GM19468 (cell line): ENCODE data around the gene ELOVL7.
A peak's percentile ranks its signal among the peaks of the same experiment; 100 is the strongest.
"Not testable (repeated sequence)": the region's sequence is repeated elsewhere in the genome, so short reads cannot be mapped to it uniquely, and the experiment has no call there.

Experiments used
- ATAC-seq: cut with Tn5 transposase; IDR thresholded peaks from one replicate; pipeline ENCODE4 v1.9.1; 2021; ENCODE audit warnings: mild to moderate bottlenecking, moderate library complexity, moderate number of reproducible peaks; ENCODE audit not compliant: unreplicated experiment; ENCODE audit errors: extremely low read depth

ELOVL7 gene

GRCh38 chr5:60833520-60833919 is 10.5 kb downstream of the ELOVL7 start:
- no peak for ATAC-seq

DNA sequence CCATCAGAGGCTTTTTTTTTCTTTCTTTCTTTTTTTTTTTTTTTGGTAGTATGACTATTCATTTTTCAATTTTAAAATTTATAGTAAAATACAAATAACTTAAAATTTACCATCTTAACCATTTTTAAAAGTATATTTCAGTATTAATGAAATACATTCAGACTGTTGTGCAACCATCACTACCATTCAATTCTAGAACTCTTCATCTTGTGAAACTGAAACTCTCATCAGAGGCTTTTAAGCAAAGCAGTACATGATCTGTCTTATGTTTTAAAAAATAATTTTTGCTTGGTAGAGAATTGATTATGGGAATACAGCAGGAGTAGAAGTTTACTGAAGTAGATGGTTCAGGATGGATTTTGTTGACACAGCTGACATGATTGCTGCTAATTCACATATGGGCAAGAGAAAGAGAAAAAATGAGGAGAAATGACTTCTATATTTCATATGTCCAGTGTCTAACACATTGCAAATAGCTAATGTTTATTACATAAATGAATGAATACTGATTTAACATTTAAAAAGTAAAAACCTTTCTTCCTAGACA is 13.4 kb downstream of the ELOVL7 start:
- ATAC-seq, result peak; percentile 34

DNA sequence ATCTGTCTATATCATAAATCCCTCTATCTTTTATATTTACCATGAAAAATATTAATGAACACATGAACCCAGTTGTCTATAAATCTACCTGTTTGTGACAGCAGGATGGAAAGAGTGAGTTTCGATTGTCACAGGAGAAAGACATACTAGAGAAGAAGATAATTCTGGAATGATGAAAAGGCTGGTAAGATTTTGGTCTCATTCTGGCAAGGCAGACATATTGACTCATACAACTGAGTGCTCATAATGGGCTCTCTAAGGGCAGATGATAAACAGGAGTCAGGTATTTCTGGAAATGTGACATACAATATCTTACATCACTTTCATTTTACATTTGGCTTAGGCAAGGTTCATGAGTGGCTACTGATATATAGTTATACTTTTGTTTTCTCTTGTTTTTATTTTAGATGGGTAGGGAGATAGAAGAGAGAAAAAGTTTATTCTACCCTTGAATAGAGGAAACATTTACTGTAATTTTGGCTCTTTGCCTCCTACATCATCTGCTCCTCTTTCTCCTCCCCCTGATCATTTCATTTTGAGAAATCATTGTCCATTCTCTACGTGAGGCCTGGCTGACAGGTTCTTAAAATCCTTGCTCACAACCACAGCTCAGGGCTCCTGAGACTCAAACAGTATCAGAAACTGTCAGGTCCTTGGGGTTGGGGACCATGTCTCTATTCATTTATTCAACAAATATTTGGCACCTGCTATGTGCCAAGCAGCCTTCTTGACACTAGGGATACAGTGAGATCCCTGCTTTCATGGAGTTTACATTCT is 14.4 kb downstream of the ELOVL7 start:
- no peak for ATAC-seq

DNA sequence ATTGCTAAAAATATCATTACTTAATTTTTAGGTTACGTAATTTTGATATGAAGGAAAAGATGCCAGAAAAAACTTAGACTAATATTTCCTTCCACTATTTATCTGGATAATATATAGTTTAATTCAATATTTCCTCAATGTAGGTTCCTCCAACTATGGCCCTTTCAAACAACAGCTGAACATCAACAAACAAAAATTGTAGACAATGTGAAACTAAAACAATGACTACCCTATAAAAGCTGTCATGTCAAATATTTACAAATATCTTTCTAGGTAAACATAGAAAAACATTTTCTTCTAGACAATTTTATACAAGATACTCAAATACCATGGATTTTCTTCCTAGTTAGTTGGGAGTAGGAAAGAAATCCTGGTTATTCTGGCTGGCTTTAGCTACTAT is 16.9 kb downstream of the ELOVL7 start:
- ATAC-seq, result no peak

DNA sequence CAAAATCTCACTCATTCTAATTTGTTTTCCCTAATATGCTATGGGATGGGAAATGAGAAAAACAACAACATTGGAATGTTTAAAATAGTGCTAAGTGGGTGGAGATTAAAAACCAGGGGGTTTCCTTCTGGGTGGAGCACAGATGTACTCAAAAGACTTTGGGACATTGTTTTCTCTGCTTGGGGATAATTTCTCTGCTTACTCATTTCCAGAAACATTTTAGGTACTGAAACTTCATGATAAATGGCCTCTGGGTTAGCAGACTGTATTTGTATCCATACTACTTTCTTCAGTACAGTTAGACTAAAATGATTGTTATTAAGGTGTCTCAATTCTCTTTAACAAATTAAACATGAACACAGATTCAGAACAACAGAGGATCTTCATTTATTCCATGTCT is 17.4 kb downstream of the ELOVL7 start:
- ATAC-seq, result peak; percentile 83

- ATAC-seq, result no peak
Observed at GRCh38 chr5:60823574-60823973, 20.5 kb downstream of the ELOVL7 start.

DNA sequence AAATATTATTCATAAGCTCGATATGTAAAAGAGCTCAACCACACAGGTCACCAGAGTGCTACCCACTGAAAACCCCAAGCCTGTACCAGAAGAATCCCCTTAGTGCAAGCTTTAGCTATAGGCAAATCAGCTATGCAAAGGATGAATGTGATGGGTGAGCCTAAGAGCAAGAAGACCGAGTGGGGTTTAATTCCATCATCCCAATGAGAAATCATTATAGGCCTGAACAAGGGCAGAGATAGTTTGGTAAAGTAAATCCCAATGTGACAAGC is 21.8 kb downstream of the ELOVL7 start:
- no peak for ATAC-seq

DNA sequence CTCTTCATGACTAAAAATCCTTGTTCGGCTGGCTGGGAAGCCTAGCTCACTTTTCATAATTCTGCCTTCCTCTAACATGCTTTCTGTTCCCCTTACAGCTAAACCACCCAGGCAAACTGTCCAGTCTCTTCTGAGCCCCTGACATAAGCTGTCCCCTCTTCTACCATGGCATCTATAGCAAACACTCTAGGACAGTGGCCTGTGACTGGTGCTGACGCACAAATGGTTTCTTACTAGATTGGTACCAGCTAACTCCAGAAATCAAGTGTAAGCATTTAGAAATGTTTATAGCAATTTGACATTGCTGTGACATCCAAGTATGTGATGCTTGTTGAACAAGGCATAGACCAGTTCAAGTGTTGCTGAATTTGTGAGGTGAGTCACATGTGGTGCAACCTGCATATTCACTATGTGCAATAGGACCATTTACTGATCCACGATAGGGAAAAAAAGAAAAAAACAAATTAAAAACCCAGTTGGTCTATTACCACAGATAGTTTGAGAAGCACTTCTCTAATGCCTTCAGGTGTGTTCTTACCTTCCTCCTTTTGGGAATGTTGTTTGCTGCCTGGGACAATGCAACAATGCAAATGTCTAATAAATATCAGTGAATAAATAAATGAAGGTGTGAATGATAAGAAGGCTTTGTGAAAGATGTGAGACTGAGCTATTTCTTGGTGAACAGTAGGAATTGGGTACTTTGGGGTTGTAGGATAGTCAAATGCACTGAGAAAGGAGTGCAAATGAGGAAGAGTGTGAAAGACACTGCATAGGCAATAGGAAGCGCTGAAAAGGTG is 22.4 kb downstream of the ELOVL7 start:
- no peak for ATAC-seq

DNA sequence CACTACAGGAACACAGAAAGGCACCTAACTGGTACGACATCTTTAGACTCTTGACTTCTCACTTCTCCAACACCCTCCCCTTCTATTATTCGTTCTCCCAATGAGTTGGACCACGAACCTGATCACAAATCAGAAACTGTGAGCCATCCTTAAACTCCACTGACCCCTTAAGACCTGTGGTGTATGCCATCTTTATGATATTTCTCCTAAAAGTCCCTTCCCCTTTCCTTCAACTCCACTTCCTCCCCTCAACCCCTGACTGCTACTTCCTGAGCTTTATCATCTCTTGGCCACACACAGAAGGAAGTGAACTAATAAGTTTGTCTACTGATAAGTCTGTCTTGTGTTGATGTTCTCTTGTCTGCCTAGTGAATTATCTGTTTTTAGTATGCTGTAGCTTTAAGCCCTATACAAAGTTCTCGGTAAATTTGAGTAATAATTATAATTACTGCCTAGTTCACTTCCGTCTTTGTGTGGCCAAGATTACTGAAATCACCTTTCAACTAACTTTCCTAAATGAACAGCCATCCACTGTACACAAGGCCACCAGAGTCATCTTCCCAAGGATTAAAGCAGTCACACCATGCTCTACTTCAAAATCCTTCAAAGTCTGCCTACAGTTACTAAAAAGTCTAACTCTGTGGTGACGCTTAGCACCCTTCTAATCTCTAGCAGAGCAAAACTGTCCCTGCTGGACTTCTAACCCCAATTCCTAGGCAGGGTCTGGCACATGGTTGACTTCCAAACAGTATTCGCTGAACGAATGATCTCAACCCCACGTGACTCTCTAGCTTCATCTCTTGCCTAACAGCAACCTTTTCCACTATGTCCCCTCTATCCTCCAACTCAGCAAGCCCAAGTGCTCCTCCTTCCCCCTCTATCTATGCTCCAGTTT is 23.2 kb downstream of the ELOVL7 start:
- no peak for ATAC-seq

DNA sequence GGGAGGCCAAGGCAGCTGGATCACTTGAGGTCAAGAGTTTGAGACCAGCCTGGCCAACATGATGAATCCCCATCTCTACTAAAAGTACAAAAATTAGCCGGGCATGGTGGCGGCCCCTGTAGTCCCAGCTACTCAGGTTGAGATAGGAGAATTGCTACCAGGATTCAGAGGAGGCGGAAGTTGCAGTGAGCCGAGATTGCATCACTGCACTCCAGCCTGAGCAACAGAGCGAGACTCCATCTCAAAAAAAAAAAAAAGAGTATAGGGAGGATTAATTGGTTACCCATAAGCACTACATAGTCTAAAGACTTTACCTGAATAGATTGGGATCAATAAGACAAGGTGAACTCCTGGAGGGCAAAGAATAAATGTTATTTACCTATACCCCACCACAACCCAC is 27.9 kb downstream of the ELOVL7 start:
- not testable (repeated sequence) for ATAC-seq

- ATAC-seq, result no peak
Observed at GRCh38 chr5:60814498-60814897, 29.6 kb downstream of the ELOVL7 start.

DNA sequence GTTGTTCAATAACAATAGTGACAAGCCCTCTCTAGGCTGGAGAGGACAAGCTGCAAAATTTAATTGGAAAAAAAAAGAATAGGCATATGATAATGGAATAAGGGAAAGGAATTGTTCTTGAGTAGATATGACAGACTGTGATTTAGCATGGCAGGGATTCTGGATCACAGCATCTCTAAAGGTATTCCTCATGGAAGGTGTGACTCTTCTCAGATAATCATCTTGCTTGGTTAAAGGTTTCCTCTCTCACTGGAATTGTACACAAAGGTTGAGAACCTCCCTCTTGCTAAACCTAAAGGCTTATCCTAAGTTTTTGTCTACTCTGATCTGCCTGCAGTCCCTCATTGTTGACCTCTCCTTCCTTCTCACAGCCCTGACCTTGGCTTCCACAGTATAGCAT is 31.6 kb downstream of the ELOVL7 start:
- ATAC-seq, result no peak

- ATAC-seq, result peak; percentile 43
Observed at GRCh38 chr5:60811105-60811504, 33.0 kb downstream of the ELOVL7 start.

DNA sequence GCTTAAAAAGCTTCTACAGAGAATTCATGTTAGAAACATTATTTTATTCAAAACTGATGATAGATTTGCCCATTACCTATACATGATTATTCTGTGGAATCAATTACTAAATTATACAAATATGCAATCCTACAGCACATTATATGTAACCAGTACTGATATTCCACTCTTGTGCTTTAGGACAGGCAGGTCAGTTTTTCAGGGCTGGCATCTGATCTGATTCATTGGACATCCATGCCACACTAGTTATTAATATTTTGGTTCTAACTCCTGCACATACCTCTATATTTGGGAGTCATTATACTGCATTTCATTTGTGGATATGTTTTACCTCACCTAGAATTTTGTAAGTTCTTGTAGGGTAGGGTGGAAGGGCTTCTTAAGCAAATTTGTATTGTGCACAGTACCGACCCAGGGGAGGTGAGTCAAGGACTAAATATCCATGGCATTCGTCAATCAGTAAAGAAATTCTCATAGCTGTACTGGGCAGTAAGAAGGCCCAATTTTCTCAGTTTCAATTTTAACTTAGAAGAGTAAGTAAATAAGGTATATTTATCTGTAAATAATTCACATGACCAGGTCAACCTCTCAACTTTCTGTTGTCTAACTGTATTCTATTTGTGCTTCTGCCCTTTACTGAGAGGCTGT is 33.5 kb downstream of the ELOVL7 start:
- ATAC-seq, result peak; percentile 81

DNA sequence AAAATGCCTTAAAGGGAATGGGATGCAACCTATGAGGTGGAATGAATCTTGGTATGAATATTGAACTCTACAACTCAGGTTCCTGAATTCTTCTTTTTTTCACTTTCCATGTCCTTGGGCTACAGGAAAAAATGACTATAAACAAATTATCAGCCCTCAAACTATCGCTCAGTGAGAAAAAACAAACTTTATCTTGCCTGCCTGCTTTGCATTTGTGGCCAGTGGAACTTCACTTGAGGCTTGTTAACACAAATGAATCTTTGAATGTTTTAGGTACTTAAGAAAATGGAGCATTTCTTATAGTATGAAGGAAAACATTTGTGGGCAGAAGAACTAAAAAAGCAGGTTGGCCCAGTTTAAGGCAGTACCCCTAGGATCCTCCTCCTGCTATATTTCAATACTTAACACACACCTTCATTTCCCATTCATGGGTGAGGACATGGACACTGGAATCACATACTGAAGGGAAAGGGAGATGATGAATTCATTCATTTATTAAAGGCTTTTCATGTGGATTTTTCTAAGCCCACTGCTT is 34.1 kb downstream of the ELOVL7 start:
- no peak for ATAC-seq

DNA sequence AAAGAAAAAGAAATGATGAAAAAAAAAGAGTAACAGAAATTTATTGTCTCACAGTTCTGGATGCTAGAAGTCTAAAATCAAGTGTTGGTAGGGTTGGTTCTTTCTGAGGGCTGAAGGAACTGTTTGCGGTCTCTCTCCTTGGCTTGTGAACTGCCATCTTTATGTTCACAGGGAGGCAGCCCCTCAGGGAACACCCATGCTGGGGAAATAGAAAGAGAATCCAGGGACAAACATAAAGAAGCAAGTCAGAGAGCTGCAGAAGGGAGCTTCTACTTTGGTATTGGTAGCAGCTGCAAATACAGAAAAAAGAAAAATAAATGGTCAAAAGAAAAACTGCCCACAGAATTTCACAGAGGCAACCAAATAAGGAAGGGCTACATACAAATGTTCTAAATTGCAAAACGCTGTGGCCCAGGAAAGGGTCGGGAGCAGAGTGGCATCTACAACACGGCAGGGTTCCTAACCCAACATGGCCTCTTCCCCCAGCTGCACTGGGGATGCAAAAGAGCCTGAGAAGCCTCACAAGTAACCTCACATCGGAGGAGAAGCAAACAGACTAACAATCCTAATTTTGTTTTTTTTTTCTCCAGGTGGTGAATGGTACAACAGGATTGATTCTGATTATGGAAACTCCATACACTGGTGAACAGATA is 37.4 kb downstream of the ELOVL7 start:
- no peak for ATAC-seq

DNA sequence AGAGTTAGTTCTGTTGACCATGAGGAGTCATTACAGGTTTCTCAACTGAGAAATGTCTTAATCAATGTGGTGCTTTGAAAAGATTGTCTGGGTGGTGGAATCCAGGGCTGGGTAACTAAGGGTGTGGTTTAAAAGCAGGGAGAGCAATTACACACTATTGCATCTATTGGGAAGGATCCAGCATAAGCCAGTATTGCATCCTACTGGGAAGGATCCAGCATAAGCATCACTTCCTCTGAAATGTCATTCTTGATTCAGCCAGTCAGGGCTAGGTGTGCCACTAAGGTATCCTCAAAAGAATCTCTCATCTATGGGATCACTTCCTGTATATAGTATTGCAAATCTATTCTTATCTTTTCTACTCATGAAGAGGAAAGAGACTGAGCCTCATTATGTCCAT is 38.6 kb downstream of the ELOVL7 start:
- no peak for ATAC-seq

- ATAC-seq, result no peak
Observed at GRCh38 chr5:60803712-60804111, 40.4 kb downstream of the ELOVL7 start.

DNA sequence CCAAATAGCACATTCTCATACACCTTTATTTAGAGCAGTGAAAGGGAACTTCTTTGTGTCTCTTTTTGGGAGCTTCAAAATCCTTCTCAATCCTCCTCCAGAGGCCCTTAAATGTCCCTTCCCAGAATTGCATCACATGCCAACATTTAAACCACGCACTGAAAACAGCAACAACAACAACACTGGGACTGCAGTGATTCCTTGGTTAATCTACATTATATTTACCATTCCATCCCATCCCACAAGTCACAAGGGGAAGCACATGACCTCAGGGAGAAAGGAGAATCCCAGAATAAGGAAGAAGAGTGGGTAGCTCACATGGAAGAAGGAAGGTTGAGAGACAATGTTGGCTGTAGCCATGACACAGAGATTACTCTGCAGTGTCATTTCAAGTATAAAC is 41.1 kb downstream of the ELOVL7 start:
- ATAC-seq, result no peak
